ENCODE data around the gene CAPZA1. TPM values are rescaled to one million over a fixed set of nuclear protein-coding genes. Genes with fewer than 3 reads are reported as not detected.

Gene CAPZA1
- total RNA-seq, 1 donor from 2014 or later = 311 TPM

DNA sequence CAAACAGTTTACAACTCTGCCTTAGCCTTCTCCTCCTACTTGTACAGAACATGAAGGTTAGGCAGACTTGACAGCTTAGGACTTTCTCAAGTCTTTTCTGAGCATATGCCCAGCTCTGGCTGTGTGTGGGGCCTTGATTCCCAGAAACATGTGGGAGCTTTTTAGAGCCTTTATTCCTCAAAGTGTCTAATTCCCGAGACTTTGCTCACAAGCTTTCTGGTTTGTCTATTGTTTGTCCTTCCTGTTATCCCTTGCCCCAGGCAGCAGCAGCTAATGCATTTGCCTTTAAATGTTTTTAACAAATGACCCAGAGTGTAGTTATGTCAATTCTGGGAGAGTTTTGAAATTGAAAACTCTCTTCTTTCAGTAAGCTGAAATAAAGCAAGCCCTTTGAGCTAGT, 29.9 kb upstream of the CAPZA1 start:
- TF ChIP-seq, protein P1, sequence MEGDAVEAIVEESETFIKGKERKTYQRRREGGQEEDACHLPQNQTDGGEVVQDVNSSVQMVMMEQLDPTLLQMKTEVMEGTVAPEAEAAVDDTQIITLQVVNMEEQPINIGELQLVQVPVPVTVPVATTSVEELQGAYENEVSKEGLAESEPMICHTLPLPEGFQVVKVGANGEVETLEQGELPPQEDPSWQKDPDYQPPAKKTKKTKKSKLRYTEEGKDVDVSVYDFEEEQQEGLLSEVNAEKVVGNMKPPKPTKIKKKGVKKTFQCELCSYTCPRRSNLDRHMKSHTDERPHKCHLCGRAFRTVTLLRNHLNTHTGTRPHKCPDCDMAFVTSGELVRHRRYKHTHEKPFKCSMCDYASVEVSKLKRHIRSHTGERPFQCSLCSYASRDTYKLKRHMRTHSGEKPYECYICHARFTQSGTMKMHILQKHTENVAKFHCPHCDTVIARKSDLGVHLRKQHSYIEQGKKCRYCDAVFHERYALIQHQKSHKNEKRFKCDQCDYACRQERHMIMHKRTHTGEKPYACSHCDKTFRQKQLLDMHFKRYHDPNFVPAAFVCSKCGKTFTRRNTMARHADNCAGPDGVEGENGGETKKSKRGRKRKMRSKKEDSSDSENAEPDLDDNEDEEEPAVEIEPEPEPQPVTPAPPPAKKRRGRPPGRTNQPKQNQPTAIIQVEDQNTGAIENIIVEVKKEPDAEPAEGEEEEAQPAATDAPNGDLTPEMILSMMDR (conservative IDR thresholded peaks at IDR 0.05; ENCODE audit: low read depth, low read length) = no peak
- H3K4me3 ChIP-seq (ENCODE audit: low read depth, low read length) = no peak overlapping the region
- DNase-seq (ENCODE audit: low read depth) = no peak

GRCh38 chr1:112594208-112594876, 25.3 kb upstream of the CAPZA1 start:
- no peak for DNase-seq (ENCODE audit: low read depth)
- H3K4me3 ChIP-seq (ENCODE audit: low read depth, low read length) = no peak overlapping the region
- TF ChIP-seq, protein P1 (conservative IDR thresholded peaks at IDR 0.05; ENCODE audit: low read depth, low read length) = no peak

DNA sequence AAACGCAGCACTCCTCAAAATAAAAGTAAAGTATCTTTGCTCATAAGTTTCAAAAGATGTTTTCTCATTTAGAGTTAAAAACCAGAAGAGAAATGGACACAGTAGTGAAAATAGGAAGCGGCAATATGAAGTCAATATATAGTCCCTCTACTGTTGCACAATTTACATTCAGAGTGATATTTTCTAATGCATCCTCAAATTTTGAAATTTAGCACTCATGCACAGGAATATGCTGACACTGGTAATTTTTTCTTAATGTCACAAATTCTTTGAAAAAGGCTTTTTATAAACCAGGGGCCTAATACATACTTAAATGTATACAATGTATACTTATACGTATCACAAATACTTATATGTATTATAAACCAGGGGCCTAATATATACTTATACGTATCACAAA, 20.2 kb upstream of the CAPZA1 start:
- DNase-seq (ENCODE audit: low read depth) = no peak

GRCh38 chr1:112603012-112603411, 16.6 kb upstream of the CAPZA1 start:
- H3K4me3 ChIP-seq (ENCODE audit: low read depth, low read length) = no peak overlapping the region
- DNase-seq (ENCODE audit: low read depth) = no peak
- TF ChIP-seq, protein P1 (conservative IDR thresholded peaks at IDR 0.05; ENCODE audit: low read depth, low read length) = no peak

More for the DNA sequence above, 20.2 kb upstream of the CAPZA1 start:
- H3K4me3 ChIP-seq (ENCODE audit: low read depth, low read length) = no peak overlapping the region
- TF ChIP-seq, protein P1 (conservative IDR thresholded peaks at IDR 0.05; ENCODE audit: low read depth, low read length) = no peak

DNA sequence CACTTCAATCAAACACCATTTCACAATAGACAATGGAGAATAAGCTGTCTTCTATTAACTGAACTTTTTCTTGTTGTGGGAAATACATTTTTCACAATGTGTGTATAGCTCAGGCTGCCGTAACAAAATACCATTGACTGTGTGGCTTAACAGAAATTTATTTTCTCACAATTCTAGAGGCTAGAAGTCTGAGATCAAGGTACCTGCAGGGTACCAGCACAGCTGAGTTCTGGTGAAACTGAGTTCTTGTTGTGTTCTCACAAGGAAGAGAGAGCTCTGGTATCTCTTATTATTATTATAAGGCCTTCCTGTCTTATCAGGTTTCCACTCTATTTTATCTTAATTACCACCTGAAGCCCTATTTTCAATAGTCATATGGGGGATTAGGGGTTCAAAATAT, 16.1 kb upstream of the CAPZA1 start:
- TF ChIP-seq, protein P1 (conservative IDR thresholded peaks at IDR 0.05; ENCODE audit: low read depth, low read length) = no peak
- no peak overlapping the region for H3K4me3 ChIP-seq (ENCODE audit: low read depth, low read length)
- DNase-seq (ENCODE audit: low read depth) = no peak

DNA sequence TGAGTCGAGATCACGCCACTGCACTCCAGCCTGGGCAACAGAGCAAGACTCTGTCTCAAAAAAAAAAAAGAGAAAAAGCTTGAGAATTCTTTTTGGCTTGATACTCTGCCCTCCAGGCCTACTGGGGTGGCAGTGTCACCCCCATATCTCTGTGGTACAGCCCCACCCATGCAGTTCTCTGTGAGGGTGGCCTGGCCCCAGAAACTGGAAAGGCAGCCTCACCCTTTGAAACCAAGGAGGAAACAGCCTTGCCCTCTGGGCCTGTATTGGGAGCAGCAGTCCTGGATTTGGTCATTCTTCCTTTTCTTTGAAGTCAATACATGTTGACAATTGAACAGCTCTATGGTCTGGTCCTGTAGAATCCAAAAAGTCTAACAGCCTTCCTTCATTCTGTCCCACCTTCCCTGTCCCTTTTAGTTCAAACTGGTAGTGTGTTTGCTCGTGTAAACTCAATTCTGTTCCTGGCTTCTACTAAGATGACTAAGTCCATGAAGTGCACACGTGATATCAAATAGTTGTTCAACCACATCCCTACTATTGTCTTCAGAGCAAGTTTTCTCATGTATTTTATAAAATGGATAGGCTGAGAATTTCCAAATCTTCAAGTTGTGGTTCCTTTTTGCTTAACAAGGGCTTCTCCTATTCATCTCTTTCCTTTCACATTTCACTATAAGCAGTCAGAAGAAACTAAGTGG, 13.9 kb upstream of the CAPZA1 start:
- H3K4me3 ChIP-seq (ENCODE audit: low read depth, low read length) = no peak overlapping the region
- no peak for DNase-seq (ENCODE audit: low read depth)
- TF ChIP-seq, protein P1 (conservative IDR thresholded peaks at IDR 0.05; ENCODE audit: low read depth, low read length) = no peak
